Trophoblast cell (in vitro differentiated cells and primary cell): Measurements from ENCODE around the gene NFIX.

Source experiments
- DNase-seq, 2 donors: peaks; one replicate each; pipeline ENCODE4 v3.0.0-alpha.2; 2016
- H2AFZ ChIP-seq: 2 replicates; pipeline ENCODE4 v1.6.1; 2013; ENCODE audit warnings: low read length, moderate library complexity, mild to moderate bottlenecking; ENCODE audit not compliant: insufficient read depth, poor library complexity
- H2AK5ac ChIP-seq: 2 replicates; pipeline ENCODE4 v1.6.1; 2013; ENCODE audit warnings: mild to moderate bottlenecking, low read length
- H2BK120ac ChIP-seq: 2 replicates; pipeline ENCODE4 v1.6.1; 2013; ENCODE audit warnings: low read length, mild to moderate bottlenecking, moderate library complexity; ENCODE audit not compliant: insufficient read depth, poor library complexity
- H2BK12ac ChIP-seq: 2 replicates; pipeline ENCODE4 v1.6.1; 2013; ENCODE audit warnings: mild to moderate bottlenecking, low read length, moderate library complexity
- H2BK5ac ChIP-seq: 2 replicates; pipeline ENCODE4 v1.6.1; 2013; ENCODE audit warnings: low read length, low read depth, moderate library complexity, mild to moderate bottlenecking; ENCODE audit not compliant: poor library complexity
- H3K14ac ChIP-seq: 2 replicates; pipeline ENCODE4 v1.6.1; 2013; ENCODE audit warnings: mild to moderate bottlenecking, low read length
- H3K18ac ChIP-seq: 2 replicates; pipeline ENCODE4 v1.6.1; 2013; ENCODE audit warnings: mild to moderate bottlenecking, low read length
- H3K23ac ChIP-seq: 2 replicates; pipeline ENCODE4 v1.6.1; 2013; ENCODE audit warnings: low read length
- H3K27ac ChIP-seq: 2 replicates; pipeline ENCODE4 v1.5.1; 2013; ENCODE audit warnings: low read depth, mild to moderate bottlenecking, inconsistent platforms, low read length, moderate library complexity
- H3K27me3 ChIP-seq: 2 replicates; pipeline ENCODE4 v1.6.1; 2013; ENCODE audit warnings: inconsistent platforms, mild to moderate bottlenecking, low read length, moderate library complexity; ENCODE audit not compliant: insufficient read depth
- H3K36me3 ChIP-seq, 2 experiments: 1 replicate in 1 of 2; 2 replicates in 1 of 2; pipeline ENCODE4 v1.6.1; 2013; ENCODE audit warnings: low read length in 2 of 2, mild to moderate bottlenecking in 2 of 2, moderate library complexity in 1 of 2; ENCODE audit not compliant: insufficient read depth in 2 of 2, control insufficient read depth in 1 of 2
- H3K4ac ChIP-seq: 2 replicates; pipeline ENCODE4 v1.6.1; 2013; ENCODE audit warnings: low read depth, mild to moderate bottlenecking, low read length, moderate library complexity
- H3K4me1 ChIP-seq, 2 experiments: 1 replicate in 1 of 2; 2 replicates in 1 of 2; pipeline ENCODE4 v1.6.1; 2013; ENCODE audit warnings: low read length in 2 of 2, mild to moderate bottlenecking in 2 of 2, moderate library complexity in 1 of 2; ENCODE audit not compliant: insufficient read depth in 2 of 2, control insufficient read depth in 1 of 2
- H3K4me2 ChIP-seq: 2 replicates; pipeline ENCODE4 v1.6.1; 2013; ENCODE audit warnings: inconsistent platforms, mild to moderate bottlenecking, low read length, moderate library complexity
- H3K4me3 ChIP-seq: 2 replicates; pipeline ENCODE4 v1.5.1; 2013; ENCODE audit warnings: mild to moderate bottlenecking, low read depth, low read length, inconsistent platforms
- H3K79me1 ChIP-seq: one replicate; pipeline ENCODE4 v1.6.1; 2013; ENCODE audit warnings: low read length
- H3K79me2 ChIP-seq: 2 replicates; pipeline ENCODE4 v1.6.1; 2013; ENCODE audit warnings: low read length, mild to moderate bottlenecking; ENCODE audit not compliant: control insufficient read depth, insufficient read depth, poor library complexity
- H3K9ac ChIP-seq: 2 replicates; pipeline ENCODE4 v1.6.1; 2013; ENCODE audit warnings: mild to moderate bottlenecking, low read length
- H3K9me3 ChIP-seq: 2 replicates; pipeline ENCODE4 v1.6.1; 2013; ENCODE audit warnings: low read depth, mild to moderate bottlenecking, control low read depth, inconsistent platforms, low read length; ENCODE audit not compliant: insufficient read depth
- H4K12ac ChIP-seq: 2 replicates; pipeline ENCODE4 v1.6.1; 2013; ENCODE audit warnings: low read depth, mild to moderate bottlenecking, low read length, moderate library complexity
- H4K8ac ChIP-seq: 2 replicates; pipeline ENCODE4 v1.6.1; 2013; ENCODE audit warnings: low read depth, mild to moderate bottlenecking, low read length, moderate library complexity
- H4K91ac ChIP-seq: one replicate; pipeline ENCODE4 v1.6.1; 2013; ENCODE audit warnings: low read depth, mild to moderate bottlenecking, low read length, moderate library complexity
- WGBS: extraction: QIAGEN DNeasy Blood & Tissue Kit; methylation state at CpG from one replicate; pipeline ENCODE4 v1.1.7; 2013; ENCODE audit warnings: missing lambda C conversion rate; ENCODE audit not compliant: insufficient read length, insufficient coverage; ENCODE audit errors: extremely low coverage; 5-methylcytosine and 5-hydroxymethylcytosine counted together

Gene NFIX

DNA sequence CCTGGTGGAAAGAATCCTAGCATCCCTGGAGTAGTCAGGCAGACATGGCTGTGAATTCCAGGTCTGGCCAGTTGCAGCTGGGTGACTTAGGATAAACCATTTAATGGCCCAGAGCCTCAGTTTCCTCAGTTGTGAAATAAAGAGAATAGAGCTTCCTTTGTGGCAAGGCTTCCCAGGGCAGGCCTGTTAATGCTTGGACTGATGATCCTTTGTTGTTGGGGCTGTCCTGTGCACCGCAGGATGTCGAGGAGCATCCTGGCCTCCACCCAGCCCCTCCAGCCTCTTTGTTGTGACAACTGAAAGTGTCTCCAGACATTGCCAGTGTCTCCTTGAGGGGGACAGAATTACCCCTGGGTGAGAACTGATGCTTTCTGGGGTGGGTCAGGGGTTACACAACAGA, 91.1 kb downstream of the NFIX start:
- H3K27me3 ChIP-seq = peaks cover 7% of the 10 kb centered on the region
- H3K36me3 ChIP-seq = no peaks in the 10 kb centered on the region
- no peak overlapping the region for H2AFZ ChIP-seq
- no peak overlapping the region for H2BK5ac ChIP-seq
- DNase-seq = no peak
- H3K79me2 ChIP-seq = no peaks in the 10 kb centered on the region
- no peak overlapping the region for H3K23ac ChIP-seq
- H4K91ac ChIP-seq = no peak overlapping the region
- WGBS = no CpG with 5 or more reads among the region's 2 CpGs
- H3K14ac ChIP-seq = no peak overlapping the region
- no peak overlapping the region for H3K4ac ChIP-seq
- H3K4me1 ChIP-seq = no peaks in the 10 kb centered on the region
- no peak overlapping the region for H4K8ac ChIP-seq
- H4K12ac ChIP-seq = no peak overlapping the region
- no peak overlapping the region for H3K4me3 ChIP-seq
- no peak overlapping the region for H2BK12ac ChIP-seq
- no peaks in the 10 kb centered on the region for H3K9me3 ChIP-seq
- no peak overlapping the region for H2AK5ac ChIP-seq
- no peak overlapping the region for H3K18ac ChIP-seq
- H3K9ac ChIP-seq = no peak overlapping the region
- no peak overlapping the region for H3K4me2 ChIP-seq
- H2BK120ac ChIP-seq = no peak overlapping the region
- no peaks in the 10 kb centered on the region for H3K79me1 ChIP-seq
- no peak overlapping the region for H3K27ac ChIP-seq

DNA sequence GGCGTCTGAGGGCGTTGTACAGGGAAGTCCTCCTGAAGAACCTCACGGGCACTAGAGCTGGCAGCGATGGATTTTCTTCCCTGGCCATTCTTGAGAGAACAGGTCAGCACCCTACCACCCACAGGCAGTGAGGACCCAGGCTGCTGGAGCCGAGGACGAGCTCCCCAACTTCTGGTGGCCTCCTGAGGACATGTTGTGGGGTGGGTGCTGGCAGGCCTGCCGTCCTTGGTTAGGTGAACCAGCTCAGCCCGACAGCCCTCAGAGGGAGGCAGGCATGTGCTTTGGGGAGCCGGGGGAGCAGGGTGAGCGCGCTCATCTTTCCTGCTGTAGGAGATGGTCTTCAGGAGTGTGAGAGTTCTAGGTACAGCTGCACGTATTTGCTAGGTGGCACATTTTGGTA, 92.0 kb downstream of the NFIX start:
- Histone ChIP-seq H3K14ac (no peak overlapping the region), H3K79me1 (no peaks in the 10 kb centered on the region), H2AFZ (no peak overlapping the region), H2BK120ac (no peak overlapping the region), H3K18ac (no peak overlapping the region), H3K9me3 (no peaks in the 10 kb centered on the region), H3K4me3 (no peak overlapping the region), H3K4ac (no peak overlapping the region), H3K4me2 (no peak overlapping the region), H3K27me3 (peaks cover 12% of the 10 kb centered on the region), H3K23ac (no peak overlapping the region), H4K12ac (no peak overlapping the region), H3K9ac (no peak overlapping the region), H3K36me3 (no peaks in the 10 kb centered on the region), H4K91ac (no peak overlapping the region), H2BK12ac (no peak overlapping the region), H3K27ac (no peak overlapping the region), H3K79me2 (no peaks in the 10 kb centered on the region), H4K8ac (no peak overlapping the region), H3K4me1 (no peaks in the 10 kb centered on the region), H2BK5ac (no peak overlapping the region), H2AK5ac (no peak overlapping the region)
- no peak for DNase-seq
- WGBS = no CpG with 5 or more reads among the region's 12 CpGs

DNA sequence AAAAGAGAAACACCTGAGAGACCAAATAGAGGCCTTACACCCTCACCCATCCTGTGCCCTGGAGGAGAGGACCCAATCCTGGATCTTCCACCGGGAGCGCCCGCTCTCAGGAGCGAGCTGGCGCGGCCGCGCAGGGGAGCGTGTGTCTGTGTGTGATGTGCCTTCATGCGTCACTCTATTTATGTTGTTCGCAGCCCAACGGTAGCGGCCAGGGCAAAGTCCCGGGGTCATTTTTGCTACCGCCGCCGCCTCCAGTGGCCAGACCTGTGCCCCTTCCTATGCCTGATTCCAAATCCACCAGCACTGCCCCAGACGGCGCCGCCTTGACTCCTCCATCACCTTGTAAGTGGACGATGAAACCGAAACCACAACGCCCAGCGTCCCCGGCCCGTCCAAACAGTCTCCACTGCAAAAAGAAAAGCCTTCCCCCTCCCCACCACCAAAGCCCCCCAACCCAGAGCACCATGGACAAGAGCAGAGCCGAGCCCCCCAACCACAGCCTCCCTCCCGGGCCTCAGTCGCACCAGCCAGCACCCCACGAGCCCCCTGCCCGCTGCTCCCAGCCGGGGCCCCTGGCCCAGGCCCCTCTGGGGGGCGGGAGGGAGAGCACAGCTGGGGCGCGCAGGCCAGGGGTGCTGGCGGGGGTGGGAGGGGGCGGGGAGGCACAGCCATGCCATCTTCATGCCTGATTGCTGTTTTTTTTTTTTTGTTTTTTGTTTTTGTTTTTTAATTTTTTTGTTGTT, 92.7 kb downstream of the NFIX start:
- no peaks in the 10 kb centered on the region for H3K79me2 ChIP-seq
- H3K9me3 ChIP-seq = no peaks in the 10 kb centered on the region
- no peak overlapping the region for H3K4me3 ChIP-seq
- peaks cover 12% of the 10 kb centered on the region for H3K27me3 ChIP-seq
- WGBS = no CpG with 5 or more reads among the region's 37 CpGs
- no peak for DNase-seq
- H3K4ac ChIP-seq = no peak overlapping the region
- no peak overlapping the region for H2AK5ac ChIP-seq
- H4K8ac ChIP-seq = no peak overlapping the region
- no peak overlapping the region for H4K12ac ChIP-seq
- H3K27ac ChIP-seq = no peak overlapping the region
- no peak overlapping the region for H2BK12ac ChIP-seq
- no peaks in the 10 kb centered on the region for H3K79me1 ChIP-seq
- no peak overlapping the region for H3K9ac ChIP-seq
- no peak overlapping the region for H2BK5ac ChIP-seq
- no peak overlapping the region for H4K91ac ChIP-seq
- H3K18ac ChIP-seq = no peak overlapping the region
- no peaks in the 10 kb centered on the region for H3K36me3 ChIP-seq
- no peak overlapping the region for H2BK120ac ChIP-seq
- no peak overlapping the region for H2AFZ ChIP-seq
- no peak overlapping the region for H3K23ac ChIP-seq
- no peak overlapping the region for H3K14ac ChIP-seq
- no peak overlapping the region for H3K4me2 ChIP-seq
- H3K4me1 ChIP-seq = no peaks in the 10 kb centered on the region

DNA sequence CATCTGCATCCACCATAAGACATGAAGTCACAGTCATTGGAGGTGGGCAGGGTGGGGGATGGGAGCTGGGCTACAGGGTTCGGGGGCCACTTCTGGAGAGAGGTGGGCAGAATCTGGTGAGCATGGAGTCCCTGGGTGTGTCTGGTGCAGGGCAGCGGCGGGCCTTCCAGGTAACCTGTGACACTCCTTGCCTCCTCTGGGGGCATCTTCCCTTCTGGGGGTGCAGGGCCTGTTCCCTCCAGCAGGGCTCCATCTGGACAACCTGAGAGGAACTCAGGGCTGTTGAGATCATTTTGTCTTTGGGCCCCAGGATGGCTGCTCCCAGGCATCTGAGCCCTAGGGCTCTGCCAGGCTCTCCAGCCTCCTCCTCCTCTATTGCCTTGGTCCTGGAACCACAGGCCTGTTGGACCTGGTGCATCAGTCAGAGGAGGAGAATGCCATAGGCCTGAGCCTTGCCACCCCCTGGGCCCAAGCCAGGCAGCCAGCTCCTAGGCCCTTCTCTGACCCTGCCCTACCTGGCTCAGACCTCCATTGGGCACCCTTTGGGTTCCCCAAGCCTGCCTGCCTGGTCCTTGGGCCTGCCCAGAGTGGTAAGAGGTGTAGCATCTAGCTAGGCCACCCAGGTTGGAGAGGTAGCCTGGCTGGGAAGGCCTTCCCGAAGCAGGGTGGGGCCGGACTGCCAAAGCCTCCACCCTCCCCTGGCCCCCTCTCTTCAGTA, 94.0 kb downstream of the NFIX start:
- Histone ChIP-seq H2AFZ (no peak overlapping the region), H3K4me1 (no peaks in the 10 kb centered on the region), H4K8ac (no peak overlapping the region), H3K79me2 (no peaks in the 10 kb centered on the region), H3K4ac (no peak overlapping the region), H3K9me3 (peaks cover 2% of the 10 kb centered on the region), H2BK12ac (no peak overlapping the region), H3K4me3 (no peak overlapping the region), H3K27me3 (peaks cover 13% of the 10 kb centered on the region), H2BK120ac (no peak overlapping the region), H4K12ac (no peak overlapping the region), H3K79me1 (no peaks in the 10 kb centered on the region), H3K36me3 (no peaks in the 10 kb centered on the region), H3K14ac (no peak overlapping the region), H2AK5ac (no peak overlapping the region), H3K18ac (no peak overlapping the region), H4K91ac (no peak overlapping the region), H3K9ac (no peak overlapping the region), H3K27ac (no peak overlapping the region), H2BK5ac (no peak overlapping the region), H3K23ac (no peak overlapping the region), H3K4me2 (no peak overlapping the region)
- no peak for DNase-seq
- WGBS = no CpG with 5 or more reads among the region's 5 CpGs
